ENCODE data around the gene PAQR6.

Gene PAQR6

GRCh38 chr1:156262461-156263287 lies 14.8 kb upstream of the PAQR6 start:
- DNase-seq = no peak

GRCh38 chr1:156260896-156261295 lies 13.0 kb upstream of the PAQR6 start:
- DNase-seq = no peak

GRCh38 chr1:156259805-156260204 lies 11.9 kb upstream of the PAQR6 start:
- no peak for DNase-seq

- DNase-seq = no peak
Measured at GRCh38 chr1:156258859-156259258, 11.0 kb upstream of the PAQR6 start.

- no peak for DNase-seq
Measured at GRCh38 chr1:156257711-156258110, 9.9 kb upstream of the PAQR6 start.

GRCh38 chr1:156253634-156254033 lies 5.8 kb upstream of the PAQR6 start:
- no peak for DNase-seq

- no peak for DNase-seq
Measured at GRCh38 chr1:156251527-156251926, 3.7 kb upstream of the PAQR6 start.

GRCh38 chr1:156249593-156249992 lies 1.7 kb upstream of the PAQR6 start:
- no peak for DNase-seq

- DNase-seq = no peak
Measured at GRCh38 chr1:156248323-156248683, 447 bp upstream of the PAQR6 start.

- no peak for DNase-seq
Measured at GRCh38 chr1:156246781-156247459, 936 bp downstream of the PAQR6 start.

- DNase-seq = no peak
Measured at GRCh38 chr1:156246241-156246780, 1.5 kb downstream of the PAQR6 start.

- DNase-seq = peak; percentile 55
Measured at GRCh38 chr1:156245451-156246232, 2.2 kb downstream of the PAQR6 start.

- DNase-seq = no peak
Measured at GRCh38 chr1:156244712-156245111, 3.1 kb downstream of the PAQR6 start.

GRCh38 chr1:156244126-156244525 lies 3.7 kb downstream of the PAQR6 start:
- DNase-seq = no peak

GRCh38 chr1:156242738-156243137 lies 5.1 kb downstream of the PAQR6 start:
- DNase-seq = no peak

GRCh38 chr1:156241926-156242325 lies 5.9 kb downstream of the PAQR6 start, which contains the start of gene BGLAP:
TSS of gene BGLAP (plus strand) at chr1:156242184. CDS start at chr1:156242232, 48 bp downstream.
- DNase-seq = no peak

- DNase-seq = no peak
Measured at GRCh38 chr1:156241311-156241811, 6.5 kb downstream of the PAQR6 start.

- DNase-seq = no peak
Measured at GRCh38 chr1:156238248-156238647, 9.6 kb downstream of the PAQR6 start.

- no peak for DNase-seq
Measured at GRCh38 chr1:156236164-156236563, 11.7 kb downstream of the PAQR6 start.

- DNase-seq = no peak
Measured at GRCh38 chr1:156233426-156234127, 14.3 kb downstream of the PAQR6 start.

- no peak for DNase-seq
Measured at GRCh38 chr1:156232201-156232894, 15.5 kb downstream of the PAQR6 start.

GRCh38 chr1:156230473-156230837 lies 17.4 kb downstream of the PAQR6 start:
- DNase-seq = no peak

Measured in stimulated activated CD4-positive, alpha-beta T cell treated with anti-CD3 and anti-CD28 coated beads, Interleukin-15, amount 100 ng/mL, for 24 hours (primary cell).